Measurements from ENCODE around the gene PCDHB1. TPM values are rescaled to one million over a fixed set of nuclear protein-coding genes. Genes with fewer than 3 reads are reported as not detected.
"Not testable (repeated sequence)": the region's sequence is repeated elsewhere in the genome, so short reads cannot be mapped to it uniquely, and the experiment has no call there.

PCDHB1 gene
- total RNA-seq, 6 experiments from 2014 or later, result not detected

GRCh38 chr5:141101059-141101458 is 49.9 kb downstream of the PCDHB1 start:
- Histone ChIP-seq H3K27me3 (peaks cover 0 to 5% of the 10 kb centered on the region in 2 donors), H3K27ac (no peak overlapping the region), H3K36me3 (no peaks in the 10 kb centered on the region), H3K4me3 (no peak overlapping the region), H3K9me3 (peaks cover 0 to 3% (median 0%) of the 10 kb centered on the region in 4 donors), H3K4me1 (no peaks in the 10 kb centered on the region)
- TF ChIP-seq POLR2A (IDR thresholded peaks at IDR 0.05), result no peak
- ATAC-seq (no peak), DNase-seq (no peak)
- WGBS (ENCODE audit: insufficient coverage, low coverage, low lambda C conversion rate, missing lambda C conversion rate), result 31% methylated on average over 15 of the region's 20 CpGs
- intact Hi-C loops (cut with DNase I), result no loop called here

DNA sequence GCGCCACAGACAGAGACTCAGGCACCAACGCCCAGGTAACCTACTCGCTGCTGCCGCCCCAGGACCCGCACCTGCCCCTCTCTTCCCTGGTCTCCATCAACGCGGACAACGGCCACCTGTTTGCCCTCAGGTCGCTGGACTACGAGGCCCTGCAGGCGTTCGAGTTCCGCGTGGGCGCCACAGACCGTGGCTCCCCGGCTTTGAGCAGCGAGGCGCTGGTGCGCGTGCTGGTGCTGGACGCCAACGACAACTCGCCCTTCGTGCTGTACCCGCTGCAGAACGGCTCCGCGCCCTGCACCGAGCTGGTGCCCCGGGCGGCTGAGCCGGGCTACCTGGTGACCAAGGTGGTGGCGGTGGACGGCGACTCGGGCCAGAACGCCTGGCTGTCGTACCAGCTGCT is 50.9 kb downstream of the PCDHB1 start:
- whole genome bisulfite sequencing (ENCODE audit: insufficient coverage, low coverage, low lambda C conversion rate, missing lambda C conversion rate), result 11% methylated on average over 3 of the region's 39 CpGs
- intact Hi-C loops (cut with DNase I); H3K27me3 ChIP-seq; H3K36me3 ChIP-seq; H3K4me3 ChIP-seq; ATAC-seq; H3K9me3 ChIP-seq; H3K27ac ChIP-seq; DNase-seq; H3K4me1 ChIP-seq: not testable (repeated sequence)

DNA sequence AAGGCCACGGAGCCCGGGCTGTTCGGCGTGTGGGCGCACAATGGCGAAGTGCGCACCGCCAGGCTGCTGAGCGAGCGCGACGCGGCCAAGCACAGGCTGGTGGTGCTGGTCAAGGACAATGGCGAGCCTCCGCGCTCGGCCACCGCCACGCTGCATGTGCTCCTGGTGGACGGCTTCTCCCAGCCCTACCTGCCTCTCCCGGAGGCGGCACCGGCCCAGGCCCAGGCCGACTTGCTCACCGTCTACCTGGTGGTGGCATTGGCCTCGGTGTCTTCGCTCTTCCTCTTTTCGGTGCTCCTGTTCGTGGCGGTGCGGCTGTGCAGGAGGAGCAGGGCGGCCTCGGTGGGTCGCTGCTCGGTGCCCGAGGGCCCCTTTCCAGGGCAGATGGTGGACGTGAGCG is 51.3 kb downstream of the PCDHB1 start:
- ATAC-seq; intact Hi-C loops (cut with DNase I); H3K4me1 ChIP-seq; H3K27me3 ChIP-seq; H3K9me3 ChIP-seq; H3K27ac ChIP-seq; H3K4me3 ChIP-seq; H3K36me3 ChIP-seq; DNase-seq: not testable (repeated sequence)
- no CpG with 5 or more reads among the region's 38 CpGs for WGBS (ENCODE audit: insufficient coverage, low coverage, low lambda C conversion rate, missing lambda C conversion rate)

DNA sequence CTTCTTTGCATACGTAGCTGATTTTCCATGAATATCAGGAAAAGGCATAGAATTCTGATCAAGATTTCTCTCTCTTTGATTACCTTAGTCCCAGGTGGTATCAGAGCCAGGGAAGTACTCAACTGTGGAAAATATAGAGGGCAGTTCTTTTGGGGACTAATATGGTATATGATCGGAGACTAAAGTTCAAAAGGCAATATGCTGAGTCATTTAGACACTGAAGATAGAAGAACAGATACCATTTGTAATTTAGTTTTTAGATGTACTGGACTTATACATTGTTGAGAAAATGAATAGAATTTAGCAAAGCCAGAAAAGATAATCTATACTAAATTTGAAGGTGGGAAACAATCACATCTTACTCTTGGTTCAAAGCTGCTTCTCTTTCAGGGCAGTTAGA is 54.2 kb downstream of the PCDHB1 start:
- Histone ChIP-seq H3K27me3 (peaks cover 0 to 5% of the 10 kb centered on the region in 2 donors), H3K9me3 (peaks cover 0 to 2% (median 0%) of the 10 kb centered on the region in 4 donors), H3K4me1 (no peaks in the 10 kb centered on the region), H3K36me3 (no peaks in the 10 kb centered on the region), H3K4me3 (no peak overlapping the region), H3K27ac (no peak overlapping the region)
- TF ChIP-seq POLR2A (IDR thresholded peaks at IDR 0.05) (no peak), CTCF (IDR thresholded peaks at IDR 0.05) (no peak)
- DNase-seq (no peak), ATAC-seq (no peak)
- intact Hi-C loops (cut with DNase I), result no loop called here
- WGBS (ENCODE audit: insufficient coverage, low coverage, low lambda C conversion rate, missing lambda C conversion rate), result 51% methylated on average over 2 of the region's 2 CpGs

Other genes with a start within 250 kb of the PCDHB1 start
- under 1 TPM in 4 of 6 experiments, not detected in 2; 0.09 to 0.19 (median 0.13) TPM for gene PCDHA4, start 244.3 kb upstream of the PCDHB1 start, total RNA-seq
- under 1 TPM in 1 of 6 experiments, not detected in 5; 0.06 TPM for gene PCDHA5, start 229.8 kb upstream of the PCDHB1 start, total RNA-seq
- under 1 TPM in 1 of 6 experiments, not detected in 5; 0.12 TPM for gene PCDHA6, start 223.4 kb upstream of the PCDHB1 start, total RNA-seq
- under 1 TPM in 2 of 6 experiments, not detected in 4; 0.07 to 0.12 TPM for gene PCDHA7, start 217.1 kb upstream of the PCDHB1 start, total RNA-seq
- gene PCDHA8, start 210.2 kb upstream of the PCDHB1 start, total RNA-seq, result not detected
- not detected for gene PCDHA9, start 203.0 kb upstream of the PCDHB1 start, total RNA-seq
- gene PCDHA10, start 195.5 kb upstream of the PCDHB1 start, total RNA-seq, result under 1 TPM in 3 of 6 experiments, not detected in 3; 0.05 to 0.07 (median 0.06) TPM
- under 1 TPM in 3 of 6 experiments, not detected in 3; 0.04 to 0.51 (median 0.07) TPM for gene PCDHA11, start 182.4 kb upstream of the PCDHB1 start, total RNA-seq
- under 1 TPM in 4 of 6 experiments, not detected in 2; 0.18 to 0.51 (median 0.32) TPM for gene PCDHA12, start 176.1 kb upstream of the PCDHB1 start, total RNA-seq
- gene PCDHA13, start 169.2 kb upstream of the PCDHB1 start, total RNA-seq, result 1 to 10 TPM in 3 of 6 experiments, under 1 TPM in 2, not detected in 1; 0.35 to 1.8 (median 1.2) TPM
- gene PCDHAC1, start 125.1 kb upstream of the PCDHB1 start, total RNA-seq, result under 1 TPM; 0.18 to 0.86 (median 0.35) TPM
- gene PCDHAC2, start 84.9 kb upstream of the PCDHB1 start, total RNA-seq, result 1 to 10 TPM in 3 of 6 experiments, under 1 TPM in 3; 0.68 to 2.2 (median 1.3) TPM
- under 1 TPM in 3 of 6 experiments, not detected in 3; 0.11 to 0.19 (median 0.14) TPM for gene PCDHB2, start 43.2 kb downstream of the PCDHB1 start, total RNA-seq
- gene PCDHB3, start 49.1 kb downstream of the PCDHB1 start, total RNA-seq, result under 1 TPM in 3 of 6 experiments, not detected in 3; 0.07 to 0.31 (median 0.30) TPM
- under 1 TPM; 0.10 to 0.35 (median 0.20) TPM for gene PCDHB4, start 70.4 kb downstream of the PCDHB1 start, total RNA-seq
- 1 to 10 TPM in 1 of 6 experiments, under 1 TPM in 5; 0.18 to 1.2 (median 0.45) TPM for gene PCDHB5, start 83.8 kb downstream of the PCDHB1 start, total RNA-seq
- under 1 TPM in 4 of 6 experiments, not detected in 2; 0.06 to 0.16 (median 0.12) TPM for gene PCDHB6, start 98.7 kb downstream of the PCDHB1 start, total RNA-seq
- gene PCDHB7, start 121.3 kb downstream of the PCDHB1 start, total RNA-seq, result under 1 TPM; 0.07 to 0.31 (median 0.13) TPM
- gene PCDHB8, start 126.4 kb downstream of the PCDHB1 start, total RNA-seq, result under 1 TPM in 4 of 6 experiments, not detected in 2; 0.12 to 0.49 (median 0.19) TPM
- gene PCDHB16, start 131.0 kb downstream of the PCDHB1 start, total RNA-seq, result under 1 TPM; 0.17 to 0.51 (median 0.34) TPM
- under 1 TPM in 5 of 6 experiments, not detected in 1; 0.07 to 0.51 (median 0.21) TPM for gene PCDHB9, start 135.8 kb downstream of the PCDHB1 start, total RNA-seq
- gene PCDHB10, start 141.0 kb downstream of the PCDHB1 start, total RNA-seq, result under 1 TPM in 5 of 6 experiments, not detected in 1; 0.09 to 0.23 (median 0.12) TPM
- under 1 TPM in 5 of 6 experiments, not detected in 1; 0.06 to 0.44 (median 0.19) TPM for gene PCDHB11, start 148.3 kb downstream of the PCDHB1 start, total RNA-seq
- gene PCDHB12, start 157.3 kb downstream of the PCDHB1 start, total RNA-seq, result 1 to 10 TPM in 1 of 6 experiments, under 1 TPM in 4, not detected in 1; 0.27 to 1.1 (median 0.33) TPM
- under 1 TPM; 0.25 to 1.00 (median 0.49) TPM for gene PCDHB13, start 162.5 kb downstream of the PCDHB1 start, total RNA-seq
- gene PCDHB14, start 172.0 kb downstream of the PCDHB1 start, total RNA-seq, result 1 to 10 TPM in 1 of 6 experiments, under 1 TPM in 5; 0.44 to 1.0 (median 0.86) TPM
- under 1 TPM; 0.37 to 0.83 (median 0.63) TPM for gene PCDHB15, start 194.0 kb downstream of the PCDHB1 start, total RNA-seq